HCT116 (cell line): ENCODE results near the gene UQCR11. TPM values are rescaled to one million over a fixed set of nuclear protein-coding genes. Genes with fewer than 3 reads are reported as not detected.

Experiments
- ATAC-seq: fragments of 200-7000 bp; cut with Tn5 transposase; 2 replicates; pipeline ENCODE4 v1.9.1; 2020; ENCODE audit warnings: mild to moderate bottlenecking, moderate library complexity
- BruUV-seq: library from RNA; stranded (reverse); fragments of 400-500 nt; replicated peaks from 2 replicates; lab custom pipeline; 2021; lab: Mats Ljungman, UMichigan
- CTCF ChIA-PET: fragments of 300-600 bp; sonication (Branson Sonifier 250); formaldehyde crosslinking; loops from one replicate; lab custom pipeline; 2021; ENCODE audit warnings: antibody characterized with exemption; lab: Charles Lee
- POLR2A ChIA-PET: fragments of 300-600, 350-600 bp; sonication (Branson Sonifier 250); formaldehyde crosslinking; loops from one replicate; lab custom pipeline; 2021; ENCODE audit warnings: antibody characterized with exemption; lab: Charles Lee
- RAD21 ChIA-PET, 2 experiments: fragments of 300-600 bp; sonication (Branson Sonifier 250); formaldehyde crosslinking; loops; one replicate each; lab custom pipeline; 2023; ENCODE audit warnings: low total read pairs in 2 of 2; ENCODE audit not compliant: uncharacterized antibody in 2 of 2, unreplicated experiment in 2 of 2, low non-redundant PET in 1 of 2; lab: Charles Lee
- DNase-seq: peaks from one replicate; pipeline ENCODE4 v3.0.0-alpha.2; 2010; ENCODE audit warnings: low read depth, low spot score
- H2AFZ ChIP-seq: fragments of 200-600 bp; shearing (Covaris generic), sonication (generic); 2 replicates; pipeline ENCODE4 v1.6.1; 2017; ENCODE audit warnings: low read depth, mixed run types, mixed read lengths, antibody characterized with exemption, low read length; ENCODE audit not compliant: poor library complexity, severe bottlenecking
- H3K27ac ChIP-seq: 2 replicates; pipeline ENCODE4 v1.5.1; 2012; ENCODE audit warnings: low read depth, low read length
- H3K27me3 ChIP-seq: fragments of 200-600 bp; sonication (generic); 2 replicates; pipeline ENCODE4 v1.6.1; 2016; ENCODE audit warnings: mixed run types, low read length, mixed read lengths; ENCODE audit not compliant: insufficient read depth
- H3K36me3 ChIP-seq, 2 experiments: fragments of 200-500 bp in 1 of 2; fragments of 200-600 bp in 1 of 2; sonication (Bioruptor generic) in 1 of 2; sonication (generic) in 1 of 2; 2 replicates each; pipeline versions ENCODE4 v1.5.1 to v1.6.1; 2014 to 2016; ENCODE audit warnings: low read length in 2 of 2, inconsistent platforms in 1 of 2, mixed read lengths in 1 of 2, mixed run types in 1 of 2; ENCODE audit not compliant: insufficient read depth in 2 of 2, control insufficient read depth in 1 of 2
- H3K4me1 ChIP-seq, 2 experiments: fragments of 200-600 bp in 1 of 2; sonication (generic) in 1 of 2; 2 replicates each; pipeline versions ENCODE4 v1.5.1 to v1.6.1; 2012 to 2017; ENCODE audit warnings: low read length in 2 of 2, inconsistent platforms in 1 of 2, mild to moderate bottlenecking in 1 of 2, mixed read lengths in 1 of 2, mixed run types in 1 of 2, moderate library complexity in 1 of 2; ENCODE audit not compliant: insufficient read depth in 2 of 2, control insufficient read depth in 1 of 2
- H3K4me2 ChIP-seq: fragments of 200-600 bp; sonication (generic); 2 replicates; pipeline ENCODE4 v1.6.1; 2017; ENCODE audit warnings: mixed run types, low read length, mixed read lengths
- H3K4me3 ChIP-seq, 2 experiments: fragments of 200-600 bp in 1 of 2; sonication (generic) in 1 of 2; replicated peaks in 1 of 2; 2 replicates each; pipeline ENCODE4 v1.5.1; 2011 to 2016; ENCODE audit warnings: low read length in 2 of 2, control low read depth in 1 of 2, low read depth in 1 of 2, mild to moderate bottlenecking in 1 of 2, mixed read lengths in 1 of 2, mixed run types in 1 of 2
- H3K79me2 ChIP-seq: fragments of 200-600 bp; sonication (generic); 2 replicates; pipeline ENCODE4 v1.6.1; 2017; ENCODE audit warnings: mild to moderate bottlenecking, mixed run types, low read length, moderate library complexity, mixed read lengths; ENCODE audit not compliant: insufficient read depth
- H3K9ac ChIP-seq: fragments of 200-600 bp; sonication (generic); 2 replicates; pipeline ENCODE4 v1.6.1; 2016; ENCODE audit warnings: low read length, mixed read lengths
- H3K9me2 ChIP-seq: fragments of 200-600 bp; sonication (generic), shearing (Covaris generic); 2 replicates; pipeline ENCODE4 v1.6.1; 2017; ENCODE audit warnings: mixed run types, mild to moderate bottlenecking, moderate library complexity; ENCODE audit not compliant: insufficient read depth
- H3K9me3 ChIP-seq, 2 experiments: fragments of 200-500 bp in 1 of 2; fragments of 200-600 bp in 1 of 2; sonication (Bioruptor generic) in 1 of 2; sonication (generic) in 1 of 2; 2 replicates each; pipeline ENCODE4 v1.6.1; 2014 to 2017; ENCODE audit warnings: low read length in 2 of 2, mixed read lengths in 2 of 2, inconsistent platforms in 1 of 2, low read depth in 1 of 2, mild to moderate bottlenecking in 1 of 2, mixed run types in 1 of 2, moderate library complexity in 1 of 2; ENCODE audit not compliant: control insufficient read depth in 1 of 2, insufficient read depth in 1 of 2
- H4K20me1 ChIP-seq: fragments of 200-600 bp; sonication (generic), shearing (Covaris generic); 2 replicates; pipeline ENCODE4 v1.6.1; 2017; ENCODE audit warnings: mixed run types, mild to moderate bottlenecking, moderate library complexity; ENCODE audit not compliant: insufficient read depth
- POLR2AphosphoS5 ChIP-seq: IDR thresholded peaks from 2 replicates; pipeline ENCODE4 v1.6.1; 2011; ENCODE audit warnings: mild to moderate bottlenecking, low read depth, low read length, moderate library complexity
- SP1 ChIP-seq: IDR thresholded peaks from 2 replicates; pipeline ENCODE4 v1.6.1; 2012; ENCODE audit warnings: low read depth
- intact Hi-C: fragments of 100-400 bp; cut with micrococcal nuclease; formaldehyde crosslinking; loops from 2 replicates; pipeline ENCODE4 v1.10.0; 2022
- total RNA-seq: library from RNA; stranded (reverse); gene quantifications from one replicate; pipeline ENCODE4 v1.2.1, GENCODE V29; 2021; ENCODE audit not compliant: unreplicated experiment
- TF ChIP-seq, protein P1 (sequence below): IDR thresholded peaks from 2 replicates; pipeline ENCODE4 v1.6.1; 2012
- TF ChIP-seq, protein P2 (sequence below), 3 experiments: fragments of 200-600 bp in 1 of 3; sonication (generic) in 1 of 3; IDR thresholded peaks in 2 of 3; conservative IDR thresholded peaks in 1 of 3; 2 replicates each; pipeline ENCODE4 v1.5.1; 2012 to 2017; ENCODE audit warnings: low read depth in 2 of 3, low read length in 2 of 3, antibody characterized with exemption in 1 of 3, borderline replicate concordance in 1 of 3, control low read depth in 1 of 3, mild to moderate bottlenecking in 1 of 3, mixed read lengths in 1 of 3, mixed run types in 1 of 3, moderate library complexity in 1 of 3; ENCODE audit not compliant: insufficient read depth in 1 of 3

Gene UQCR11
- total RNA-seq, 1 experiment from 2014 or later, result 303 TPM

DNA sequence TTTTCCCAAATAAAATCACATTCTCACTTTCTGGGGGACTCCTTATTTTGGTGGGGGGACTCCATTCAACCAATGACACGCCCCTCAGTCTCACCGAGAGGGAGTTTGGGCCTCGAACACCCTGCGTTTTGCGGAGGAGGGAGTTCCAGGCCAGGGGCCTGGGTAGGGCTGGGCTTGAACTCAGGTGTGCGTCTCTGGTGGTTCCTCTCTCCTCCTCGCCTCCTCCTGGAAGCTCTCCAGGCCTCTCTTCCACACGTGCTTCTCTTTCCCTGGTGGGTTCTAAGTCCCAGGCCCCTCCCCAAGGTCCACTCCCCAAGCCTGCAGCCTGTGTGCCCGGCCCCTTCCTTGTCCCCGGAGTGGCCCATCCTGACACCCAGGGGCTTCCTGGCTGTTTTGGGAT, 51.8 kb downstream of the UQCR11 start:
- Histone ChIP-seq H3K4me3 (no peak overlapping the region), H3K27ac (no peak overlapping the region), H3K9ac (no peak overlapping the region), H2AFZ (no peak overlapping the region), H3K9me3 (no peaks in the 10 kb centered on the region; a peak in 1 of 4 replicates), H4K20me1 (no peaks in the 10 kb centered on the region), H3K36me3 (peaks cover 0 to 9% of the 10 kb centered on the region in 2 experiments; a peak in 1 of 4 replicates), H3K4me2 (no peak overlapping the region), H3K27me3 (no peaks in the 10 kb centered on the region), H3K4me1 (no peaks in the 10 kb centered on the region), H3K79me2 (no peaks in the 10 kb centered on the region), H3K9me2 (no peaks in the 10 kb centered on the region)
- no peak for ATAC-seq
- BruUV-seq, result no TSS peak
- 0 out of 2 replicates have a peak, but pooled peaks have one; percentile 19 for TF ChIP-seq POLR2AphosphoS5
- TF ChIP-seq, protein P1, sequence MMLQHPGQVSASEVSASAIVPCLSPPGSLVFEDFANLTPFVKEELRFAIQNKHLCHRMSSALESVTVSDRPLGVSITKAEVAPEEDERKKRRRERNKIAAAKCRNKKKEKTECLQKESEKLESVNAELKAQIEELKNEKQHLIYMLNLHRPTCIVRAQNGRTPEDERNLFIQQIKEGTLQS, result no peak
- ChIA-PET CTCF (no interaction called here), RAD21 (no interaction called here), POLR2A (no interaction called here)
- DNase-seq, result no peak
- intact Hi-C loops, result no loop called here

DNA sequence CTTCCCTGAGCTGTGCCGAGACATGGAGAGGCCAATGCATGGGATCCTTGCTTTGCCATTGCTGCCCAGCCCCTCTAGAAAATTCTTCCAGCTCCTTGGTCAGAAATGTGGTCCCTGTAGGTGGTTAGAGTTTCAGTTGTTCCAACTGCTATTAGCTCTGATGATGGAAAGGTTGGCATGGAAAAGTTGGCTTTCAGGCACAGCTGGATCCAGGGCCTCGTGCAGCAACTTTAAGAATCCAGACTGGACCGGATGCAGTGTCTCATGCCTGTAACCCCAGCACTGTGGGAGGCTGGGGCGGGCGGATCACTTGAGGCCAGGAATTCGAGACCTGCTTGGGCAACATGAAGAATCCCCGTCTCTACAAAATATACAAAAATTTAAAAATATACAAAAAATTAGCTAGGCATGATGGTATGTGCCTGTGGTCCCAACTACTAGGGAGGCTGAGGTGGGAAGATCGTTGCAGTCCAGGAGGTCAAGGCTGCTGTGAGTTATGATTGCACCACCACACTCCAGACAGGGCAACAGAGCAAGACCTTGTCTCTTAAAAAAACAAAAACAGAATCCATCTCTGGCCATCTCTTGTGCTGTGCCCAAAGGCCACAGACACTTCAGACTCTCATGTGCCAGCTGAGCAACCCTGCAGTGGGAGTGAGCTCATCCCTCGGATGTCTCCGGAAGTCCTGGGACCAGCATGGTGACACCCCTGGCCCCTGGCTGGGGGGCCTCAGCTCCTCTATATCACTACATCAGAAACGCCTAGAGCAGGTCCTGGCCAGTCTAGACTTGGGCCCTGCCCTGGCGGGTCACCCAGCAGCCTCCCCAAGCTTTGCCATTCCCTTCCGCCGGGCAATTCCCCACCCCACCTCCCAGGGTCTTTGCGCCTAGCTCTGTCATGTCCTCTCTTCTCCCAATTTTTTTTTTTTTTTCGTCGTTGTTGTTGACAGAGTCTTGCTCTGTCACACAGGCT, 53.9 kb downstream of the UQCR11 start:
- no peaks in the 10 kb centered on the region for H4K20me1 ChIP-seq
- ChIA-PET RAD21 (no interaction called here), CTCF (no interaction called here), POLR2A (no interaction called here)
- TF ChIP-seq, protein P1, result no peak
- no peak for TF ChIP-seq SP1
- TF ChIP-seq, protein P2, sequence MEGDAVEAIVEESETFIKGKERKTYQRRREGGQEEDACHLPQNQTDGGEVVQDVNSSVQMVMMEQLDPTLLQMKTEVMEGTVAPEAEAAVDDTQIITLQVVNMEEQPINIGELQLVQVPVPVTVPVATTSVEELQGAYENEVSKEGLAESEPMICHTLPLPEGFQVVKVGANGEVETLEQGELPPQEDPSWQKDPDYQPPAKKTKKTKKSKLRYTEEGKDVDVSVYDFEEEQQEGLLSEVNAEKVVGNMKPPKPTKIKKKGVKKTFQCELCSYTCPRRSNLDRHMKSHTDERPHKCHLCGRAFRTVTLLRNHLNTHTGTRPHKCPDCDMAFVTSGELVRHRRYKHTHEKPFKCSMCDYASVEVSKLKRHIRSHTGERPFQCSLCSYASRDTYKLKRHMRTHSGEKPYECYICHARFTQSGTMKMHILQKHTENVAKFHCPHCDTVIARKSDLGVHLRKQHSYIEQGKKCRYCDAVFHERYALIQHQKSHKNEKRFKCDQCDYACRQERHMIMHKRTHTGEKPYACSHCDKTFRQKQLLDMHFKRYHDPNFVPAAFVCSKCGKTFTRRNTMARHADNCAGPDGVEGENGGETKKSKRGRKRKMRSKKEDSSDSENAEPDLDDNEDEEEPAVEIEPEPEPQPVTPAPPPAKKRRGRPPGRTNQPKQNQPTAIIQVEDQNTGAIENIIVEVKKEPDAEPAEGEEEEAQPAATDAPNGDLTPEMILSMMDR (IDR thresholded peaks at IDR 0.05 in 2 of 3, conservative IDR thresholded peaks at IDR 0.05 in 1 of 3; ENCODE audit: borderline replicate concordance in 1 of 3, insufficient read depth in 1 of 3, low read depth in 2 of 3, low read length in 2 of 3), result no peak
- intact Hi-C loops, result no loop called here
- DNase-seq (no peak), ATAC-seq (no peak)
- H3K9me3 ChIP-seq, result no peaks in the 10 kb centered on the region; a peak in 1 of 4 replicates
- peaks cover 0 to 2% of the 10 kb centered on the region in 2 experiments; a peak in 1 of 4 replicates for H3K36me3 ChIP-seq
- H3K4me1 ChIP-seq, result peaks cover 8 to 15% of the 10 kb centered on the region in 2 experiments
- no peaks in the 10 kb centered on the region for H3K27me3 ChIP-seq
- H3K9me2 ChIP-seq, result no peaks in the 10 kb centered on the region
- BruUV-seq, result no TSS peak
- no peak overlapping the region for H3K4me2 ChIP-seq
- H3K27ac ChIP-seq, result no peak overlapping the region
- no peak overlapping the region for H3K9ac ChIP-seq
- no peaks in the 10 kb centered on the region for H3K79me2 ChIP-seq
- no peak overlapping the region for H3K4me3 ChIP-seq
- no peak overlapping the region for H2AFZ ChIP-seq
